NCI-H2171 (cell line): ENCODE results near the gene TTC28.
"Not testable (repeated sequence)": the region's sequence is repeated elsewhere in the genome, so short reads cannot be mapped to it uniquely, and the experiment has no call there.

Experiments used
- DNase-seq: peaks from one replicate; lab custom pipeline; 2025; lab: John Stamatoyannopoulos, UW

Gene TTC28

DNA sequence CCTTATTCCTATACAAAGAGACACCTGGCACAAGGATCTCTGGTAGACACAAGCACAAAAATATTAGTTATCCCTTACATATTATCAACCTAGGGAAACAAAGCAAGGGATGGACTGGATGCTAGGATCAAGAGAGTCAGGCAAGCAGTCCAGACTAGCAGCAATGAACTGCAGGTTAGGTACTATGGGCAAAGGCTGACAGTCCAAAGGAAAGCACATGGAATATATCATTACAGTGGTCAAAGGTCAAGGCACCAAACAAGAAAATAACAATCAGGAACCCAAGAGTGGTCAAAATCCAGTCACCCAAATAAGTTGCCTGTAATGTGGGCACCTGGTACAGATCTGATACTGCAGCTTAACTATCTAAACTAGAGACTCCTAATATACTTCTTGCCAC lies 77.7 kb downstream of the TTC28 start:
- DNase-seq = no peak

DNA sequence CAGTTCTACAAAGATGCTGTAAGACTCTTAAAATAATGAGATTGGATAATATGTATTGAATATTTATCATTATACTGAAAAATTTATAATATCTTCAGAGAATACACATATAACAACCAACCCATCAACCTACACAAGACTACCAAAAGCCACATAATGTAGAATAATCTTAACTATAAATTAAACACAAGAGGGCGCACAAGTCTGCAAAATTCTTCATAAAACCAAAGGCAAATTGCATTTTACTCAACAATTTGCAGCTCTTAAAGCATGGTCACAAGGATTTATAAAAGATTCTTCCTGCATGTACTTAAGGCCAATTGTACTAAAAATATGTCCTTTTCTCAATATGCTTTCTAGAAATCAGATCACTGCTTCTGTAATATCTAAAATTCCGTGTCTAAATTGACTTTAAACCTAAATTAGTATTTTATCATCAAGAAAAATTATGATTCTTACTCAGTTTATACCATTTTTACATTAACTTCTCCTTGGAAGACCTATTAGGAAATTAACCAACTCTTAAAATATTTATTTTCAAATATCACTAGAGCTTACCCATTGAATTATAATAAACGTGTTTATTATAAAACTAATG lies 79.0 kb downstream of the TTC28 start:
- peak; percentile 43 for DNase-seq

DNA sequence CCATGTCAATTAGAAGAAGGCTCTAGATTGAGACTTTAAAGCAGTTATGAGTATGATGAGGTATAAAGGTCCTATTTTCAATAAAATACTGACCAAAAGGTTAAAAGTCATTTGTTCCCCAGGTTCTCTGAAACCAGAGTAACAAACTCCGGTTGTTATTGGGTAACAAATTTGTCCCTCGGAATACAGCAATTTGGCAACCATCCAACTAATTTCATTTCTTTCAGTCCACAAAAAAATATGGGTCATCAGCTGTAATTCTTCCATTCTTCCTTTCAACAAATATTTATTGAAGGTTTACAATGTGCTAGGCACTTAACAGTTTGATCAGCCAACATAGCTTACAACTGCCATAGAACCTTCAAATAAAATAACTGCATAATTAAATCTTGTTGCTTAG lies 79.9 kb downstream of the TTC28 start:
- DNase-seq = no peak

DNA sequence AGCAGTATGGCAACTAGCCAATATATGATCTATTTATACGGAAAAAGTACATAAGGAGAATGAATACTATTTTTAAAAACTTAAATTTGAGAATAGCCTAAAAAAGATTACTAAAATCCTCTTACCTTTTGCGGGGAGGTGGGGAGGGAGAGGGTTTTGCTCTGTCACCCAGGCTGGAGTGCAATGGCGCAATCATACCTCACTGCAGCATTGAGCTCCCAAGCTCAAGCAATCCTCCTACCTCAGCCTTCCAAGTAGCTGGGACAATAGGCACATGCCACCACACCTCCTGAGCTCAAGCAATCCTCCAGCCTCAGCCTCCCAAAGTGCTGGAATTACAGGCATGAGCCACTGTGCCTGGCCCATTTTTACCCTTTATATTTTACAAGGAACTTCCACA lies 82.0 kb downstream of the TTC28 start:
- no peak for DNase-seq

DNA sequence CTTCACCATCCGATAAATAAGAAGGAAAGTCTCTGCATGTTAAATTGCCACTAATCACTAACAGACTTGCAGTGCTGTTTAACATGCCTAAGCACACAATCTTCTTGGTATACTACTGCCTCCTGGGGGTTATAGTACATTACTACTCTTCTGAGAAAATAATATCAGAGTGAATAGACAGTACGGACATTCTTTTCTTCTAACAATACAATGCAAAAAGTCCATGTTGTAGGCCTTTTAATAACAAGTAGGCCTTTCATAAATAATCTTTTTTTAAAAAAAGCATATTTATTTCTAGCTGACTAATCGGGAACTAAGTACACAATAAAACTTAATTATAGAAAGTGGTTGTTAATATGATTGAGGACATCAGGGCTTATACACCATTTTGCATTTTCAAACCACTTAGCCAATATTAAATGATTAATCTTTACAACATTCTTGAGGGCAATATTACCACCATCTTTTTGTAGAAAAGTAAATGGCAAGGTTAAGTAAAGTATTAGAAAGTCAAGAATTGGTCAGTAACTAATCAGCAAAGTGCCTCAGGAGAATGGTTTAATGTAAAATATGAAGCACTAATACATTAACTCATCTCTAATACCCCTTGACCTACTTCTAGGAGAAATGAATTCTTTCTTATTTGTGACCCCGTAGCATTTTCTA lies 84.7 kb downstream of the TTC28 start:
- peak; percentile 59 for DNase-seq

DNA sequence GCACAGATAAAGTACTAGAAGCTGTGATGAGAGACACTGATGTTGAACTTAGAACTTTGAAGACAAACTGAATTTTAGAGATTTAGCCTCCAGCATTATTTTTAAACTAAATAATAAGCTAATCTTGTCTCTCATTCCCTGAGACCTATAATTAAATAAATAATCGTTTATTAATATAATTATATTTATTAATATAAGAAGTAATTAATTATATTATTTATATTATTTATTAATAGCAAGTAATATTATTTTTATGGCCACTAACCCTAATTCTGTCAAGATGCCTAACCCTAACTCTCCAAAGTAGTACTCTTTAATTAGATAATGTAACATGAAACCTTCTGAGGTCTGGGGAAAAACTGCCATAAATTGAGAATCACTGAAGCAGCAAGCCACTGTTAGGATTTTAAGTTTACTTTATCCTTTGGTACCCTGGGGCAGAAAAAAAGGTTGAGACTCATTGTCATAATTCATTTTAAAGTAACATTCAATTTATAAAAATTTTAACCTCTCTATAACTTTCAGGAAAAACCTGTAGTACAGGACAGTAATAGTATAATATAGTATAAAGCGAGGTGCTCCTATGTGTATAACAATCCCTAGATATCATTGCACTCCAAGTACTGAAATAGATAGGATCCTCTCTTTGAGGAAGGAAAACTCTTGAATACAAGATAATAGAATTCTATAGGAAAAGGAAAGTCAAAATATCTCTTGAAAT lies 85.4 kb downstream of the TTC28 start:
- no peak for DNase-seq

DNA sequence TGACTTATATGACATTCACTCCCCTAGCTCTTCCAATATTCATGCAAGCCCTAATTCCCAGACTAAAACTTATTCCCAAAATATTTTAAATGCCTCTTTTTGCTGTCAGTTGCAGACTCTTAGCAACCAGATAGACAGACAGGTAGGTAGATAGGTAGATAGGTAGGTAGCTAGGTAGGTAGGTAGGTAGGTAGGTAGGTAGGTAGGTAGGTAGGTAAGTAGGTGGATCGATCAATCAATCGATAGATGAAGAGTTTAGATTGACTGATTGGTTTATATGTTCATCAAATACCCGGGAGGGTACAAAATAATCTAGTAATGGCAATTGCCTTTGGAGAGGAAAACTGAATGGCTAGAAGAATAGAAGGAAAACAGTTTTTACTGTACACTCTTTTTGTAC lies 86.3 kb downstream of the TTC28 start:
- DNase-seq = no peak

DNA sequence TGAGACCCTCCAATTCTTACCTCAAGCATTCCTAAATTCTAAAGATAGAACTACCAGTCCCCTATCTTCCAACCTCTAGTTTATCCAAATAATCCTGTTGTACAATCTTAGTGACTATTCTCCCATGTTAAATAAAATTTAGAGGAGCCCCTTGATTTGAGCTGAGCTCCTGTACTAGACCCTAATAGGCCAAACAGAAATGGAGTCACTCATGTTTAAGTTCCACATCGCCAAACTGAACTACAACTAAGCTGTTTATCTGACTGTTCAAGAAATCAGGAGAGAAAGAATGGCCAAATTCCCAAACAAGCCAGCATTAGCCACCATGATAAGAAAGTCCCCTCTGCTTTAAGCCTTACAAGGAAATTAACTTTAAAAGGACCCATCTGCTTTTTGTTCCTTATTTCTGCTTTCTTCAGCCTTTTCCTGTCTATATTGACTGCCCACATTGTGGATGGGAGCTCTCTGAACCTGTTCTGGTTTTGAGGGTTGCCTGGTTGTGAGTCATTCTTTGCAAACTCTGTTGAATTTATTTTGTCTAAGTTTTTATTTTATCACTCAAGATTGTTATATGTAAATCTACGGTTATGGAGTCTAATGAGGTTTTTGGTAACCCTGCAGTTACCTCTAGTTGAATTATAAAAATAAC lies 90.4 kb downstream of the TTC28 start:
- no peak for DNase-seq

DNA sequence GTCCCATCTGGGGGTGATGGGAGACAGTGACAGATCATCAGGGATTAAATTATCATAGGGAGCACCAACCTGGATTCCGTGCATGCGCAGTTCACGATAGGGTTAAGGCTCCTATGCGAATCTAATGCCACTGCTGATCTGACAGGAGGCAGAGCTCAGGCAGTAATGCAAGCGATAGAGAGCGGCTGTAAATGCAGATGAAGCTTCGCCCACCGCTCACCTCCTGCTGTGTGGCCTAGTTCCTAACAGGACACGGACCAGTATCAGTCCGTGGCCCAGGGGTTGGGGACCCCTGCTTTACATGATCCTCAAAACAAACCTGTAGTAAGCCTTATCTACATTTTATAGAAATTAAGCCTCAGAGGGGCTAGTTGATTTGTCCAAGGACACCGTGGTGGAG lies 94.3 kb downstream of the TTC28 start:
- no peak for DNase-seq

DNA sequence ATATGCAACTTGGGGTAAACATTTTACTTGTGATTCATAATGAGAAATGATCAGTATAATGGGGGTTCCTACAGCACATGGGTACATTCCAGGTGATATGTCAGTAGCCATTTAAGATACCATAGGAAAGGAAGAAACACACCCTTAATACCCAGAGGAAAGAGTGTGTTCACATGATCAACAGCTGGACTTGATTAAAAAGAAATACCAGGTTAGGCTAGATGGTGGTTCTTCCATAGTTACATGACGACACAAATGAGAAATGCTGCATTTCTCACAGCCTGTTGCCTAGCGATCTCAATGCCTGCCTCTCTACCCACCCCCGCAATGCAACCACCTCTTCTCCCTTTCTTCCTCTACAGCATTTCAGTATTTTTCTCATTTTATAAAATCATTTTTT lies 96.8 kb downstream of the TTC28 start:
- no peak for DNase-seq

DNA sequence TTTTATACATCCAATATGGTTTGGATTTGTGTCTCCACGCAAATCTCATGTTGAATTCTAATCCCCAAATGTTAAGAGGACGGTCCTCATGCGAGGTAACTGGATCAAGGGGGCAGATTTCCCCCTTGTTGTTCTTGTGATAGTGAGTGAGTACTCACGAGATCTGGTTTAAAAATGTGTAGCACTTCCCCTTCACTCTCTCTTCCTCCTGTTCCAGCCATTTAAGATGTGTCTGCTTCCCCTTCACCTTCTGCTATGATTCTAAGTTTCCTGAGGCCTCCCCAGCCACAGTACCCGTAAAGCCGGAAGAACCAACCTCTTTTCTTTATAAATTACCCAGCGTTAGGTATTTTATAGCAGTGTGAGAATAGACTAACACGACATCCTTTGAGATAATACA lies 98.6 kb downstream of the TTC28 start:
- no peak for DNase-seq

DNA sequence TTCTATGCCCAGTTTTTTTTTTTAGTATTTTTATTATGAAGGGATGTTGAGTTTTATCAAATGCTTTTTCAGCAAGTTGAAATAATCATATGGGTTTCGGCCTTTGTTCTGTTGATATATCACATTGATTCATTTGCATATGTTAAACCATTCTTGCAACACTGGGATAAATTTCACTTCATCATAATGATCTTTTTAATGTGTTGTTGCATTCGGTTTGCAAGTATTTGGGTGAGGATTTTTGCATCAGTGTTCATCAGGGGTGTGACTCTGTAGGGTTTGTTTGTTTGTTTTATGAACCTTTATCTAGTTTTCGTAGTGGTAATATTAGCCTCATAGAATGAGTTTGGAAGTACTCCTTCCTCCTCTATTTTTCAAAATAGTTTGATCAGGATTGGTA lies 103.5 kb downstream of the TTC28 start:
- no peak for DNase-seq

DNA sequence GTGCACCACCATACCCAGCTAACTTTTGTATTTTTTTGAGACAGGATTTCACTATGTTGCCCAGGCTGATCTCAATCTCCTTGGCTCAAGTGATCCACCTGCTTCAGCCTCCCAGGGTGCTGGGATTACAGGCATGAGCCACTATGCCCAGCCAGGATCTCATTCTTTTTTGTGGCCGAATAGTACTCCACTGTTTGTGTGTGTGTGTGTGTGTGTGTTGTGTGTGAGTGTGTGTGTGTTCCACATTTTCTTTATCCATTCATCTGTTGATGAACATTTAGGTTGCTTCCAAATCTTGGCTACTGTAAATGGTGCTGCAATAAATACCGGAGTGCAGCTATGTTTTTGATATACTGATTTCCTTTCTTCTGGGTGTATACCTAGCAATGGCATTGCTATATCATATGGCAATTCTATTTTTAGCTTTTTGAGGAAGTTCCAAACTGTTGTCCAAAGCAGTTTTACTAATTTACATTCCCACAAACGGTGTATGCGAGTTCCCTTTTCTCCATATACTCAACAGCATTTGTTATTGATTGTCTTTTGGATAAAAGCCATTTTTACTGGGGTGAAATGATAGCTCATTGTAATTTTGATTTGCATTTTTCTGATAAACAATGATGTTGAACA lies 105.4 kb downstream of the TTC28 start:
- DNase-seq = no peak

DNA sequence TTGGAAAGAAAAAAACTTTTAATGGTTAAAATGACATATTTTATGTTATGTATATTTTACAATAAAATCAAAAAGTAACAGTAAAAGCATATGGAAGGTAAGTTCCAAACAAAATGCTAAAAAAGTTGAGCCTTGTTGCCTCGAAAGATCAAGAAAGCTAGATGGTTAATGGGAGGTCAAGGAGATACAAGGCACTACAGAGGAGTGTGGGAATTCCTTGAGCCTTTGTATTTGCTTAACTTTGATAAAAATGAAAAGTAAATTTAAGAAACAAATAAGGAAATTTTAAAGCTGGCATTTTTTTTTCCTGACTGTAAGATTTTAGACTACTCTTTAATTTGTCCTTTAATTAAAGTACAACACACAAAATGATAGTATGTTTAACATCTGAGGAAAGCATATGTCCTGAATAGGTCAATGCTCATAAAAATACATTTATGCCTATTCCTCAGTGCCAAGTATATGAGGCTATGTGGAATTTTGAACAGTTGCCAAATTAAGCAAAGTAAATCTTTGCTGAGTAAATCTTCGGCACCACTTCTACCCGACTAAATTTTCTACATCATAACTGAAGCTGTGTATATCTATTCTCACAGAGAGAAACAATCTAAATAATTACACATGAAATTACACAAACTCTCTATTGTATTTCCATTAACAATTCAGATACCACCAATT lies 108.8 kb downstream of the TTC28 start:
- DNase-seq = no peak

DNA sequence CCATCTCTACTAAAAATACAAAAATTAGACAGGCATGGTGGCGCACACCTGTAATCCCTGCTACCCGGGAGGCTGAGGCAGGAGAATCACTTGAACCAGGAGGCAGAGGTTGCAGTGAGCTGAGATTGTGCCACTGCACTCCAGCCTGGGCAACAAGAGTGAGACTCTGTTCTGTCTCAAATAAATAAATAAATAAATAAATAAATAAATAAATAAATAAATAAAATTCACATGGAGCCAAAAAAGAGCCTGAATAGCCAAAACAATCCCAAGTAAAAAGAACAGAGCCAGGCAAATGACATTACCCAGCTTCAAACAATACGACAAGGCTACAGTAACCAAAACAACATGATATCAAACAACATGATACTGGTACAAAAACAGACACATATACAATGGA lies 110.7 kb downstream of the TTC28 start:
- not testable (repeated sequence) for DNase-seq

DNA sequence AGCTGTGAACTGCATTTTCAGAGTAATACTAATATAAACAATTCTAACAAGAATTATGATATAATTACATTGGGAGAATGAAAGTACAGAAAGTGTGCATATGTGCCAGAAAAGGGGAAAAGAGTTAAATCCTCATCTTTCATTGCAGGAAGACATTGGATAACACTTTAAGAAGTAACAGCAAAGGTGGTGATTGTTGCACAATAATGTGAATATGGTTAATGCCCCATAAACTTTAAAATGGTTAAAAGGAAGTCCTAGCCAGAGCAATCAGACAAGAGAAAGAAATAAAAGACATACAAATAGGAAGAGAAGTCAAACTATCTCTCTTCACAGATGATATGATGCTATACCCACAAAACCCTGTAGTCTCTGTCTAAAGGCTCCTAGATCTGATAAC lies 111.5 kb downstream of the TTC28 start:
- DNase-seq = no peak

DNA sequence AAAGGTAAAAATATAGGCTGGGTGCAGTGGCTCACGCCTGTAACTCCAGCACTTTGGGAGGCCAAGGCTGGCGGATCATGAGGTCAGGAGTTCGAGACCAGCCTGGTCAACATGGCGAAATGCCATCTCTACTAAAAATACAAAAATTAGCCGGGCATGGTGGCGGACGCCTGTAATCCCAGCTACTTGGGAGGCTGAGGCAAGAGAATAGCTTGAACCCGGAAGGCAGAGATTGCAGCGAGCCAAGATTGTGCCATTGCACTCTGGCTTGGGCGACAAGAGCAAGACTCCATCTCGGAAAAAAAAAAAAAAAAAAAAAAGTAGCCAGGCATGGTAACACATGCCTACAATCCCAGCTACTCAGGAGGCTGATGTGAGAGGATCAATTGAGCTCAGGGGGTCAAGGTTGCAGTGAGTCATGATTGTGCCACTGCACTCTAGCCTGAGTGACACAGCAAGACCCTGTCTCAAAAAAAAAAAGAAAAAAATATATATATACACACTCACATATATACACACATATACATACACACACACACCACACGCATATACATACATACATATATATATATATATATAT lies 112.6 kb downstream of the TTC28 start:
- DNase-seq = not testable (repeated sequence)

DNA sequence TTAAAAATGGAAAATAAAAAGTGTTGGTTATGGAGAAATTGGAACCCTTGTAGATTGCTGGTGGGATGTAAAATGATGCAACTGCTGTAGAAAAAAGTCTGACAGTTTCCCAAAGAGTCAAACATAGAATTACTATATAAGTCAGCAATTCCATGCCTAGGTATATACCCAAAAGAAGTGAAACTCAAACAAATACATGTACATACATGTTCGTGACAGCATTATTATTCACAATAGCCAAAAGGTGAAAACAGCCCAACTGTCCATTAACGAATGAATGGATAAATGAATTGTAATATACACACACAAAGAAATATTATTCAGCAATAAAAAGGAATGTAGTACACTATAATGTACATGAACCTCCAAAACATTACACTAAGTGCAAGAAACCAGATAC lies 116.0 kb downstream of the TTC28 start:
- DNase-seq = no peak

DNA sequence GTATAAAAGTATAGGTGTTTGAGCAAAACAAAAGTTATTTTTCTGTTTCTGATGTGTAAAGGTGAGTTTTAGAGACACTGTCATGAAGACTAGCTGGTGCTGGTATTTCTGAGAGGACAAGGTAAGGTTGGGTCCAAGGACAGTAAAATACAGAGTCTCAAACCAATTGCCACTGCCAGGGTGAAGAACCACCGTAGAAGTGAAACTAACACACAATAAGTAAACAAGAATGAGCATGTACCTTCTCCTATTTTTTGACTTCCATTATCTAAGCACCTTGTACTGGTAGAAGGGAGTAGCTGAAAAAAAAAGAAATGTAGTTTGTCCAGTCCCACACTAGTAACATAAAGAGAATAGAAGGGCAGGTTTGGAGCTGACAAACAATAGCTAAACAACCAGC lies 117.3 kb downstream of the TTC28 start:
- no peak for DNase-seq

DNA sequence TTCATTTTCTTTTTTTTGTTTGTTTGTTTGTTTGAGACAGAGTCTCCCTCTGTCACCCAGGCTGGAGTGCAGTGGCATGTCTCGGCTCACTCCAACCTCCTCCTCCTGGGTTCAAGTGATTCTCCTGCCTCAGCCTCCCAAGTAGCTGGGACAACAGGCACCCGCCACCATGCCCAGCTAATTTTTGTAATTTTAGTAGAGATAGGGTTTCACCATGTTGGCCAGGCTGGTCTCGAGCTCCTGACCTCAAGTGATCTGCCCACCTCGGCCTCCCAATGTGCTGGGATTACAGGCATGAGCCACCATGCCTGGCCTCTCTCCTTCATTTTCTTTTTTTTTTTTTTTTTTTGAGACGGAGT lies 118.9 kb downstream of the TTC28 start:
- DNase-seq = not testable (repeated sequence)

DNA sequence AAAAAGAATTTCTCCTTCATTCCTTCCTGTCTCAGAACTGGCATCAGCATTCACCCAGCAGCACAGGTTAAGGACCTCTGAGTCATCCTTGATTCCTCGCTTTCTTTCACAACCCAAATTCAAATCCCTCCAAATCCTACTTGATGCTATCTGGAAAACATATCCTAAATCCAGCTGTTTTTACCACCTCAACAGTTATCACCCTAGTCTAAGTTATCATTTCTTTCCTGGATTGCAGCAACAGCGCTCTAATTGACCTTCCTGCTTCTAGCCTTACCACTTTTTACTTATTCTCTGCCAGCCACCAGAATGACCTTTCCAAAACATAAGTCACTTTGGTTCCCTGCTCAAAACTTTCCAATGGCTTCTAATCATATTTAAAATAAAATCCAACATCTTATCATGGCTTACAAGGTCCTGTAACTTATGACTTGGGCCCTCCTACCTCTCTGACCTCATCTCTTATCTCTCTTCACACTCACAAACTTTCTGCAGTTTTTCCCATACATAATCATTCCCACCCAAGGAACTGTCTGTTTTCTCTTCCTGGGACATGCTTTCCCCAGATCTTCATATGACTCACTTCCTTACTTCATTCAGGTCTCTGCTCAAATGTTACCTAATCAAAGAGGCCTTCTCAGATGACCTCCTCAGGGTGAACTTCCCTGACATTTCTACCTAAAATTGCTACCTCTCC lies 119.4 kb downstream of the TTC28 start:
- no peak for DNase-seq
